GM13976 (cell line): ENCODE results near the gene RSPO3.

ENCODE experiments used
- DNase-seq: peaks from one replicate; pipeline ENCODE4 v3.0.0; 2012; ENCODE audit warnings: low spot score
- CTCF ChIP-seq: IDR thresholded peaks from 2 replicates; pipeline ENCODE4 v1.5.1; 2012; ENCODE audit warnings: borderline replicate concordance, mild to moderate bottlenecking; ENCODE audit not compliant: insufficient read depth; ENCODE audit errors: extremely low read depth, missing control alignments, control extremely low read depth
- in situ Hi-C: fragments of 300-500 bp; cut with MboI; formaldehyde crosslinking; loops from one replicate; pipeline ENCODE4 v1.12.0; 2022; ENCODE audit warnings: low sequenced_read_pairs, mixed read lengths, inconsistent platforms; ENCODE audit not compliant: unreplicated experiment

Gene RSPO3

GRCh38 chr6:127201321-127201720 is 82.8 kb downstream of the RSPO3 start:
- no peak for TF ChIP-seq CTCF
- DNase-seq: no peak
- in situ Hi-C loops: no loop called here

- in situ Hi-C loops: no loop called here
- no peak for TF ChIP-seq CTCF
- DNase-seq: no peak
Observed at GRCh38 chr6:127202676-127203075, 84.2 kb downstream of the RSPO3 start.

- DNase-seq: no peak
- in situ Hi-C loops: no loop called here
- no peak for TF ChIP-seq CTCF
Observed at GRCh38 chr6:127204281-127204680, 85.8 kb downstream of the RSPO3 start.

- no peak for TF ChIP-seq CTCF
- DNase-seq: no peak
- in situ Hi-C loops: no loop called here
Observed at GRCh38 chr6:127205036-127205435, 86.6 kb downstream of the RSPO3 start.

- TF ChIP-seq CTCF: no peak
- in situ Hi-C loops: no loop called here
- no peak for DNase-seq
Observed at GRCh38 chr6:127206531-127207095, 88.1 kb downstream of the RSPO3 start.

GRCh38 chr6:127207591-127208120 is 89.2 kb downstream of the RSPO3 start:
- no peak for DNase-seq
- no peak for TF ChIP-seq CTCF
- in situ Hi-C loops: no loop called here
